Breast epithelium (tissue), 4 donors: ENCODE data around the gene CPLX4. TPM values are rescaled to one million over a fixed set of nuclear protein-coding genes. Genes with fewer than 3 reads are reported as not detected.
A peak's percentile ranks its signal among the peaks of the same experiment; 100 is the strongest.

ENCODE experiments used
- DNase-seq, 2 donors: peaks; one replicate each; pipeline ENCODE4 v3.0.0-alpha.2; 2019; ENCODE audit warnings: low spot score in 2 of 2
- H3K27ac ChIP-seq, 2 donors: fragments of 200-600 bp; sonication (generic) in 1 of 2; one replicate each; pipeline ENCODE4 v1.5.1; 2016 to 2019; ENCODE audit warnings: mild to moderate bottlenecking in 1 of 2
- H3K27me3 ChIP-seq, 2 donors: fragments of 200-600 bp; sonication (generic) in 1 of 2; one replicate each; pipeline versions ENCODE4 v1.5.1 to v1.6.0; 2017 to 2019; ENCODE audit warnings: control low read depth in 1 of 2, mild to moderate bottlenecking in 1 of 2
- H3K36me3 ChIP-seq: fragments of 200-600 bp; one replicate; pipeline ENCODE4 v1.5.1; 2019
- H3K4me1 ChIP-seq, 2 donors: fragments of 200-600 bp; sonication (generic); one replicate each; pipeline ENCODE4 v1.5.1; 2016 to 2019; ENCODE audit warnings: control low read depth in 1 of 2
- H3K4me3 ChIP-seq, 3 donors: fragments of 200-600 bp; sonication (generic); 1 replicate in 2 of 3; 2 replicates in 1 of 3; pipeline ENCODE4 v1.5.1; 2016 to 2019; ENCODE audit warnings: mild to moderate bottlenecking in 3 of 3, moderate library complexity in 2 of 3
- H3K9me3 ChIP-seq, 2 donors: fragments of 200-600 bp; sonication (generic) in 1 of 2; one replicate each; pipeline ENCODE4 v1.5.1; 2016 to 2019; ENCODE audit warnings: control low read depth in 1 of 2
- CTCF ChIP-seq, 3 donors: fragments of 450-650 bp; IDR thresholded peaks; one replicate each; pipeline ENCODE4 v1.5.1; 2016 to 2017; ENCODE audit warnings: antibody characterized with exemption in 3 of 3, mild to moderate bottlenecking in 3 of 3, moderate library complexity in 3 of 3
- POLR2A ChIP-seq: fragments of 450-650 bp; IDR thresholded peaks from one replicate; pipeline ENCODE4 v1.6.1; 2016; ENCODE audit warnings: antibody characterized with exemption, mild to moderate bottlenecking, moderate library complexity
- POLR2AphosphoS5 ChIP-seq, 3 donors: sonication (generic); formaldehyde crosslinking; IDR thresholded peaks; one replicate each; pipeline ENCODE4 v1.6.1; 2017; ENCODE audit warnings: antibody characterized with exemption in 3 of 3
- intact Hi-C: fragments of 100-400 bp; cut with DNase I; formaldehyde crosslinking; loops from one replicate; pipeline ENCODE4 v1.15.1; 2023; ENCODE audit warnings: low total_unique reads
- total RNA-seq, 3 donors: library from RNA; depleted of rRNA; stranded (reverse); fragments of >200 nt; gene quantifications; one replicate each; pipeline ENCODE4 v1.1.0, GENCODE V29; 2016

The CPLX4 gene
- total RNA-seq, 3 donors from 2014 or later: not detected

DNA sequence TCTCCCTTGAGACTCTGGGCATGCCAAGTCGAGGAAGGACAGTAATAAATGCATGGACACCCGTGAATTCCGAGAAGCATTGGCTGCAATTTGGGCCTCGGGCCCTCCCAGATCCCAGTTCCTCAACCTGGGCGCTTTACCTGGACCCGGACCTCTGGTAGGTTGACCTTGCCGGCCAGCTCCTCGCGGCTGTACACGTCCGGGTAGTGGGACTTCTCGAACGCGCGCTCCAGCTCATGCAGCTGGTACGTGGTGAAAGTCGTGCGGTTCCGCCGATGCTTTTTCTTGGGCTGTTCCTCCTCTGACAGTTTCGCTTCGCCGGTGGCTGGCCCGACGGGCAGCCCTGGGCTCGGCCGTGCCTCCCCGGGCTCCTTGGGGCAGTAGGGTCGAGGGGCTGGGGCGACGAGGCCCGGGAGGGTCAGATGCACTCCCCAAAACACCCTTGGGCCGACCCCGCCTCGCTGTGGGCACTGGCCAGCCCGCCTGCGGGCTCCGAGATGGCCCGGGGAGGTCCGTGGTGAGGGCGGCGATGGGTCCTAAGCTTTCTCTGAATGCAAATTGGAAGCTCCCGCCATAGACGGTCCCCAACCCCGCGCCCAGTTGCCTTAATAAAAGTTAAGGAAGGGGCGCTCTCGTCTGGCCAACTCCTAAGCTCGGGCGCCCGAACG lies 46.1 kb downstream of the CPLX4 start:
- no peak for DNase-seq
- Histone ChIP-seq H3K36me3 (no peaks in the 10 kb centered on the region), H3K9me3 (no peaks in the 10 kb centered on the region), H3K27ac (no peak overlapping the region), H3K4me3 (peak overlapping the region; percentile 28 to 57 (median 29)), H3K27me3 (peaks cover 11 to 94% of the 10 kb centered on the region in 2 donors), H3K4me1 (no peaks in the 10 kb centered on the region)
- no peak for TF ChIP-seq POLR2A
- no peak for TF ChIP-seq CTCF (IDR thresholded peaks at IDR 0.05)
- no peak for TF ChIP-seq POLR2AphosphoS5 (IDR thresholded peaks at IDR 0.05)
- intact Hi-C loops: loop anchor here (5.0 kb wide), 1 partner anchor 415 kb away; no protein-coding TSS in a partner anchor

GRCh38 chr18:59271606-59272220 lies 46.7 kb downstream of the CPLX4 start:
- H3K4me1 ChIP-seq: no peaks in the 10 kb centered on the region
- intact Hi-C loops: loop anchor here (5.0 kb wide), 1 partner anchor 416 kb away; no protein-coding TSS in a partner anchor
- no peak for DNase-seq
- no peaks in the 10 kb centered on the region for H3K36me3 ChIP-seq
- no peaks in the 10 kb centered on the region for H3K9me3 ChIP-seq
- peak overlapping the region in 1 of 3 donors; percentile 57 for H3K4me3 ChIP-seq
- TF ChIP-seq POLR2AphosphoS5 (IDR thresholded peaks at IDR 0.05) (no peak), POLR2A (no peak), CTCF (IDR thresholded peaks at IDR 0.05) (no peak)
- no peak overlapping the region for H3K27ac ChIP-seq
- peaks cover 11 to 97% of the 10 kb centered on the region in 2 donors for H3K27me3 ChIP-seq

- no peak for DNase-seq
- no peaks in the 10 kb centered on the region for H3K9me3 ChIP-seq
- TF ChIP-seq POLR2A (no peak), POLR2AphosphoS5 (IDR thresholded peaks at IDR 0.05) (no peak), CTCF (IDR thresholded peaks at IDR 0.05) (no peak)
- intact Hi-C loops: loop anchor here (5.0 kb wide), 1 partner anchor 417 kb away; no protein-coding TSS in a partner anchor
- H3K36me3 ChIP-seq: no peaks in the 10 kb centered on the region
- H3K4me1 ChIP-seq: no peaks in the 10 kb centered on the region
- H3K27me3 ChIP-seq: peaks cover 11 to 97% of the 10 kb centered on the region in 2 donors
- H3K4me3 ChIP-seq: no peak overlapping the region
- H3K27ac ChIP-seq: no peak overlapping the region
Measured at GRCh38 chr18:59270689-59271257, 47.7 kb downstream of the CPLX4 start.

GRCh38 chr18:59269563-59270119 lies 48.8 kb downstream of the CPLX4 start:
- Histone ChIP-seq H3K36me3 (no peaks in the 10 kb centered on the region), H3K4me3 (peak overlapping the region in 2 of 3 donors; percentile 29 to 62), H3K4me1 (no peaks in the 10 kb centered on the region), H3K27me3 (peaks cover 11 to 97% of the 10 kb centered on the region in 2 donors), H3K9me3 (no peaks in the 10 kb centered on the region), H3K27ac (no peak overlapping the region)
- TF ChIP-seq POLR2A: no peak
- TF ChIP-seq CTCF (IDR thresholded peaks at IDR 0.05): no peak
- no peak for TF ChIP-seq POLR2AphosphoS5 (IDR thresholded peaks at IDR 0.05)
- intact Hi-C loops: loop anchor here (5.0 kb wide), 1 partner anchor 418 kb away; no protein-coding TSS in a partner anchor
- DNase-seq: no peak
